HepG2 (cell line): ENCODE results near the gene GAL3ST2. TPM values are rescaled to one million over a fixed set of nuclear protein-coding genes. Genes with fewer than 3 reads are reported as not detected.

Source experiments
- ATAC-seq: fragments of 200-7000 bp; cut with Tn5 transposase; 3 replicates; pipeline ENCODE4 v1.9.1; 2020; ENCODE audit warnings: mild to moderate bottlenecking, moderate library complexity
- BruUV-seq: library from RNA; stranded (reverse); fragments of 400-500 nt; replicated peaks from 2 replicates; lab custom pipeline; 2021; lab: Mats Ljungman, UMichigan
- CTCF ChIA-PET: fragments of 300-600 bp; formaldehyde crosslinking; extraction: SDS; loops from one replicate; lab custom pipeline; 2021; ENCODE audit warnings: low total read pairs, inconsistent platforms, low intra/inter-chr PET ratio; lab: Yijun Ruan, JAX
- POLR2A ChIA-PET: fragments of 350-600 bp; sonication (Branson Sonifier 250); formaldehyde crosslinking; loops from one replicate; lab custom pipeline; 2020; ENCODE audit warnings: antibody characterized with exemption, inconsistent platforms; lab: Yijun Ruan, JAX
- DNase-seq: peaks from one replicate; pipeline ENCODE4 v3.0.0-alpha.2; 2015; ENCODE audit warnings: low spot score
- FAIRE-seq: peaks from 3 replicates; lab custom pipeline; 2011; peaks lifted over from hg19 to GRCh38; lab: Jason Lieb, UNC
- H2AFZ ChIP-seq: one replicate; pipeline ENCODE4 v1.6.1; 2011; ENCODE audit warnings: low read length, inconsistent platforms
- H3K27ac ChIP-seq: fragments of 300-600 bp; 3 replicates; pipeline ENCODE4 v1.8.0; 2011; ENCODE audit warnings: mixed run types, mild to moderate bottlenecking, mixed read lengths, low read length, inconsistent platforms; ENCODE audit not compliant: insufficient read depth; ENCODE audit errors: extremely low read length
- H3K27me3 ChIP-seq, 2 experiments: fragments of 200-600 bp in 1 of 2; 2 replicates in 1 of 2; 3 replicates in 1 of 2; pipeline versions ENCODE4 v1.6.0 to v1.8.0; 2011; ENCODE audit warnings: low read length in 2 of 2, mild to moderate bottlenecking in 2 of 2, moderate library complexity in 2 of 2, inconsistent platforms in 1 of 2; ENCODE audit not compliant: insufficient read depth in 2 of 2, control insufficient read depth in 1 of 2
- H3K36me3 ChIP-seq, 2 experiments: fragments of 200-600 bp in 1 of 2; replicated peaks in 1 of 2; 2 replicates in 1 of 2; 3 replicates in 1 of 2; pipeline versions ENCODE4 v1.5.1 to v1.8.0; 2011; ENCODE audit warnings: low read length in 2 of 2, inconsistent platforms in 1 of 2; ENCODE audit not compliant: insufficient read depth in 2 of 2, control insufficient read depth in 1 of 2
- H3K4me1 ChIP-seq: 2 replicates; pipeline ENCODE4 v1.5.1; 2012; ENCODE audit warnings: low read length, inconsistent platforms; ENCODE audit not compliant: insufficient read depth
- H3K4me2 ChIP-seq: 2 replicates; pipeline ENCODE4 v1.6.0; 2011; ENCODE audit warnings: low read depth, low read length, inconsistent platforms
- H3K4me3 ChIP-seq, 3 experiments: fragments of 200-600 bp in 1 of 3; sonication (generic), shearing (Covaris generic) in 1 of 3; replicated peaks in 1 of 3; 2 replicates each; pipeline ENCODE4 v1.5.1; 2011 to 2016; ENCODE audit warnings: low read length in 3 of 3, inconsistent platforms in 2 of 3, low read depth in 2 of 3, mild to moderate bottlenecking in 2 of 3, control low read depth in 1 of 3, mixed read lengths in 1 of 3; ENCODE audit not compliant: insufficient read depth in 1 of 3
- H3K79me2 ChIP-seq: one replicate; pipeline ENCODE4 v1.6.1; 2011; ENCODE audit warnings: low read length, inconsistent platforms; ENCODE audit not compliant: insufficient read depth
- H3K9ac ChIP-seq: 2 replicates; pipeline ENCODE4 v1.6.0; 2011; ENCODE audit warnings: mild to moderate bottlenecking, low read depth, low read length, inconsistent platforms; ENCODE audit not compliant: insufficient read depth
- H3K9me3 ChIP-seq: 2 replicates; pipeline ENCODE4 v1.5.1; 2012; ENCODE audit warnings: mild to moderate bottlenecking, low read length
- H4K20me1 ChIP-seq: 2 replicates; pipeline ENCODE4 v1.6.0; 2011; ENCODE audit warnings: inconsistent platforms, mild to moderate bottlenecking, low read length, moderate library complexity; ENCODE audit not compliant: insufficient read depth
- KAT2B ChIP-seq: fragments of 150-350 bp; IDR thresholded peaks from 2 replicates; pipeline ENCODE4 v1.6.1; 2014; ENCODE audit warnings: low read depth, low read length, borderline replicate concordance
- KAT8 ChIP-seq: IDR thresholded peaks from 2 replicates; pipeline ENCODE4 v1.6.1; 2016; ENCODE audit warnings: missing genetic modification reagents, missing compliant biosample characterization
- RXRB ChIP-seq: IDR thresholded peaks from 2 replicates; pipeline ENCODE4 v1.6.1; 2016; ENCODE audit warnings: borderline replicate concordance, missing genetic modification reagents, missing compliant biosample characterization
- SKIL ChIP-seq: sonication (generic); formaldehyde crosslinking; IDR thresholded peaks from 2 replicates; pipeline ENCODE4 v1.8.0; 2022; ENCODE audit warnings: missing genetic modification reagents, mild to moderate bottlenecking, moderate library complexity, borderline replicate concordance
- ZBTB3 ChIP-seq: sonication (generic); formaldehyde crosslinking; IDR thresholded peaks from 2 replicates; pipeline ENCODE4 v1.4.0; 2020; ENCODE audit warnings: low read depth, mild to moderate bottlenecking, moderate library complexity, missing genetic modification reagents, borderline replicate concordance
- ZBTB39 ChIP-seq: sonication (generic); formaldehyde crosslinking; IDR thresholded peaks from 2 replicates; pipeline ENCODE4 v1.5.0; 2020; ENCODE audit warnings: missing genetic modification reagents
- ZFP36L1 ChIP-seq: sonication (generic); formaldehyde crosslinking; IDR thresholded peaks from 2 replicates; pipeline ENCODE4 v1.8.0; 2022; ENCODE audit warnings: mild to moderate bottlenecking, missing genetic modification reagents, moderate library complexity
- ZNF256 ChIP-seq: sonication (generic); formaldehyde crosslinking; conservative IDR thresholded peaks from 2 replicates; pipeline ENCODE4 v1.4.0; 2020; ENCODE audit warnings: missing genetic modification reagents
- ZNF746 ChIP-seq: sonication (generic); formaldehyde crosslinking; IDR thresholded peaks from 2 replicates; pipeline ENCODE4 v1.8.0; 2022; ENCODE audit warnings: mild to moderate bottlenecking, missing genetic modification reagents
- ZNF891 ChIP-seq: sonication (generic); formaldehyde crosslinking; IDR thresholded peaks from 2 replicates; pipeline ENCODE4 v1.5.0; 2020; ENCODE audit warnings: mild to moderate bottlenecking, missing genetic modification reagents
- ZZZ3 ChIP-seq: sonication (generic); formaldehyde crosslinking; IDR thresholded peaks from 2 replicates; pipeline ENCODE4 v1.4.0; 2020; ENCODE audit warnings: missing genetic modification reagents, mild to moderate bottlenecking, borderline replicate concordance
- WGBS: methylation state at CpG from one replicate; pipeline ENCODE4 v1.1.6; 2017; ENCODE audit warnings: low lambda C conversion rate; 5-methylcytosine and 5-hydroxymethylcytosine counted together
- in situ Hi-C: cut with HindIII; loops from 2 replicates; pipeline ENCODE4 v1.10.0; 2017; ENCODE audit warnings: low pct_unique_long_range_greater_than_20kb; ENCODE audit not compliant: extremely low pct_ligation_motif_present
- intact Hi-C: fragments of 100-400 bp; cut with micrococcal nuclease; formaldehyde crosslinking; loops from one replicate; pipeline ENCODE4 v1.10.0; 2022; ENCODE audit not compliant: unreplicated experiment
- polyA plus RNA-seq, 8 experiments: library from polyadenylated mRNA; depleted of rRNA in 3 of 8; stranded (reverse) in 7 of 8; unstranded in 1 of 8; fragments of >200 nt; fragmentation: Illumina TruSeq in 4 of 8; extraction: Trizol in 4 of 8; gene quantifications; 2 replicates each; pipeline versions ENCODE4 v1.2.1 to v1.2.3, GENCODE V29; 2011 to 2016; ENCODE audit warnings: low read depth in 4 of 8, missing spikeins in 1 of 8, mixed read lengths in 1 of 8; ENCODE audit not compliant: insufficient read depth in 1 of 8
- total RNA-seq, 5 experiments: library from RNA; depleted of rRNA; stranded (reverse); fragments of >200 nt; fragmentation: Illumina TruSeq; extraction: Trizol; gene quantifications; 2 replicates each; pipeline ENCODE4 v1.2.3, GENCODE V29; 2016; ENCODE audit warnings: low read depth in 1 of 5
- TF ChIP-seq, protein P1 (sequence below): sonication (generic); formaldehyde crosslinking; IDR thresholded peaks from 2 replicates; pipeline ENCODE4 v1.4.0; 2020; ENCODE audit warnings: missing genetic modification reagents, mild to moderate bottlenecking, borderline replicate concordance
- TF ChIP-seq, protein P2 (sequence below): sonication (generic); formaldehyde crosslinking; IDR thresholded peaks from 2 replicates; pipeline ENCODE4 v1.4.0; 2020; ENCODE audit warnings: missing genetic modification reagents

Gene GAL3ST2
- total and polyA plus RNA-seq, 2 of the 13 experiments (the other 11 are each of a cell fraction or from before 2014, with no cell fraction given): 0.17 to 0.20 TPM

GRCh38 chr2:241797441-241798080 lies 20.9 kb downstream of the GAL3ST2 start:
- H3K27me3 ChIP-seq: no peaks in the 10 kb centered on the region; a peak in 1 of 5 replicates
- no peaks in the 10 kb centered on the region for H3K9me3 ChIP-seq
- DNase-seq (no peak), FAIRE-seq (no peak), ATAC-seq (no peak)
- no peak overlapping the region for H3K4me2 ChIP-seq
- intact Hi-C loops: no loop called here
- ChIA-PET POLR2A (no interaction called here), CTCF (no interaction called here)
- no peak overlapping the region for H3K9ac ChIP-seq
- H3K4me1 ChIP-seq: peaks cover 24% of the 10 kb centered on the region
- H3K36me3 ChIP-seq: no peaks in the 10 kb centered on the region
- no peak overlapping the region for H3K27ac ChIP-seq
- no peak overlapping the region for H3K4me3 ChIP-seq
- no peaks in the 10 kb centered on the region for H3K79me2 ChIP-seq
- WGBS: 91% methylated on average over 19 of the region's 19 CpGs
- in situ Hi-C loops: no loop called here
- H2AFZ ChIP-seq: no peak overlapping the region
- H4K20me1 ChIP-seq: no peaks in the 10 kb centered on the region
- BruUV-seq: no TSS peak
- TF ChIP-seq SKIL (CRISPR knock-in tag): no peak
- TF ChIP-seq, protein P1, sequence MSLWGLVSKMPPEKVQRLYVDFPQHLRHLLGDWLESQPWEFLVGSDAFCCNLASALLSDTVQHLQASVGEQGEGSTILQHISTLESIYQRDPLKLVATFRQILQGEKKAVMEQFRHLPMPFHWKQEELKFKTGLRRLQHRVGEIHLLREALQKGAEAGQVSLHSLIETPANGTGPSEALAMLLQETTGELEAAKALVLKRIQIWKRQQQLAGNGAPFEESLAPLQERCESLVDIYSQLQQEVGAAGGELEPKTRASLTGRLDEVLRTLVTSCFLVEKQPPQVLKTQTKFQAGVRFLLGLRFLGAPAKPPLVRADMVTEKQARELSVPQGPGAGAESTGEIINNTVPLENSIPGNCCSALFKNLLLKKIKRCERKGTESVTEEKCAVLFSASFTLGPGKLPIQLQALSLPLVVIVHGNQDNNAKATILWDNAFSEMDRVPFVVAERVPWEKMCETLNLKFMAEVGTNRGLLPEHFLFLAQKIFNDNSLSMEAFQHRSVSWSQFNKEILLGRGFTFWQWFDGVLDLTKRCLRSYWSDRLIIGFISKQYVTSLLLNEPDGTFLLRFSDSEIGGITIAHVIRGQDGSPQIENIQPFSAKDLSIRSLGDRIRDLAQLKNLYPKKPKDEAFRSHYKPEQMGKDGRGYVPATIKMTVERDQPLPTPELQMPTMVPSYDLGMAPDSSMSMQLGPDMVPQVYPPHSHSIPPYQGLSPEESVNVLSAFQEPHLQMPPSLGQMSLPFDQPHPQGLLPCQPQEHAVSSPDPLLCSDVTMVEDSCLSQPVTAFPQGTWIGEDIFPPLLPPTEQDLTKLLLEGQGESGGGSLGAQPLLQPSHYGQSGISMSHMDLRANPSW: no peak
- TF ChIP-seq ZFP36L1 (CRISPR knock-in tag): no peak
- peak; percentile 72; the same call in 1 of the 2 replicates for TF ChIP-seq ZNF891 (CRISPR knock-in tag)
- no peak for TF ChIP-seq ZZZ3
- TF ChIP-seq KAT8: no peak
- TF ChIP-seq, protein P2, sequence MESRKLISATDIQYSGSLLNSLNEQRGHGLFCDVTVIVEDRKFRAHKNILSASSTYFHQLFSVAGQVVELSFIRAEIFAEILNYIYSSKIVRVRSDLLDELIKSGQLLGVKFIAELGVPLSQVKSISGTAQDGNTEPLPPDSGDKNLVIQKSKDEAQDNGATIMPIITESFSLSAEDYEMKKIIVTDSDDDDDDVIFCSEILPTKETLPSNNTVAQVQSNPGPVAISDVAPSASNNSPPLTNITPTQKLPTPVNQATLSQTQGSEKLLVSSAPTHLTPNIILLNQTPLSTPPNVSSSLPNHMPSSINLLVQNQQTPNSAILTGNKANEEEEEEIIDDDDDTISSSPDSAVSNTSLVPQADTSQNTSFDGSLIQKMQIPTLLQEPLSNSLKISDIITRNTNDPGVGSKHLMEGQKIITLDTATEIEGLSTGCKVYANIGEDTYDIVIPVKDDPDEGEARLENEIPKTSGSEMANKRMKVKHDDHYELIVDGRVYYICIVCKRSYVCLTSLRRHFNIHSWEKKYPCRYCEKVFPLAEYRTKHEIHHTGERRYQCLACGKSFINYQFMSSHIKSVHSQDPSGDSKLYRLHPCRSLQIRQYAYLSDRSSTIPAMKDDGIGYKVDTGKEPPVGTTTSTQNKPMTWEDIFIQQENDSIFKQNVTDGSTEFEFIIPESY: no peak
- no peak for TF ChIP-seq KAT2B
- no peak for TF ChIP-seq RXRB (CRISPR knock-in tag)
- TF ChIP-seq ZBTB3 (CRISPR knock-in tag): no peak
- TF ChIP-seq ZNF746 (CRISPR knock-in tag): 0 out of 2 replicates have a peak, but pooled peaks have one; percentile 37
- TF ChIP-seq ZNF256 (CRISPR knock-in tag): no peak
- TF ChIP-seq ZBTB39 (CRISPR knock-in tag): no peak
